ENCODE results near the gene LAMB2. TPM values are rescaled to one million over a fixed set of nuclear protein-coding genes. Genes with fewer than 3 reads are reported as not detected.

LAMB2 gene
- total and polyA plus RNA-seq, 2 of the 8 experiments (the other 6 are each of a cell fraction or from before 2014, with no cell fraction given) = 112 to 153 TPM

GRCh38 chr3:49171119-49171774 lies 38.4 kb upstream of the LAMB2 start, which contains the start of gene KLHDC8B (continued):
- no peak for TF ChIP-seq CHD7 (IDR thresholded peaks at IDR 0.05; ENCODE audit: insufficient replicate concordance, low read length)
- peak; percentile 31; the same call in 1 of the 2 replicates for TF ChIP-seq SP1 (IDR thresholded peaks at IDR 0.05; ENCODE audit: low read depth, low read length)
- TF ChIP-seq SIX5 (IDR thresholded peaks at IDR 0.05; ENCODE audit: low read depth, low read length) = no peak
- TF ChIP-seq POLR2A (IDR thresholded peaks at IDR 0.05; ENCODE audit: control extremely low read depth in 1 of 2, low read depth in 2 of 2, low read length in 2 of 2) = no peak
- no peak for TF ChIP-seq TAF7 (optimal IDR thresholded peaks at IDR 0.05; ENCODE audit: borderline replicate concordance, low read depth, low read length)
- TF ChIP-seq TAF1 (IDR thresholded peaks at IDR 0.05; ENCODE audit: low read depth, low read length) = peak; percentile 55
- TF ChIP-seq SAP30 (IDR thresholded peaks at IDR 0.05; ENCODE audit: insufficient read depth, insufficient replicate concordance, low read length) = no peak
- TF ChIP-seq SP2 (IDR thresholded peaks at IDR 0.05; ENCODE audit: low read length) = no peak
- no peak for TF ChIP-seq MAFK (IDR thresholded peaks at IDR 0.05; ENCODE audit: low read depth, low read length)
- TF ChIP-seq BRCA1 (IDR thresholded peaks at IDR 0.05; ENCODE audit: low read depth, low read length) = no peak; the same call in 1 of the 2 replicates
